ENCODE data around the gene GLG1.
"Not testable (repeated sequence)": the region's sequence is repeated elsewhere in the genome, so short reads cannot be mapped to it uniquely, and the experiment has no call there.

The GLG1 gene

DNA sequence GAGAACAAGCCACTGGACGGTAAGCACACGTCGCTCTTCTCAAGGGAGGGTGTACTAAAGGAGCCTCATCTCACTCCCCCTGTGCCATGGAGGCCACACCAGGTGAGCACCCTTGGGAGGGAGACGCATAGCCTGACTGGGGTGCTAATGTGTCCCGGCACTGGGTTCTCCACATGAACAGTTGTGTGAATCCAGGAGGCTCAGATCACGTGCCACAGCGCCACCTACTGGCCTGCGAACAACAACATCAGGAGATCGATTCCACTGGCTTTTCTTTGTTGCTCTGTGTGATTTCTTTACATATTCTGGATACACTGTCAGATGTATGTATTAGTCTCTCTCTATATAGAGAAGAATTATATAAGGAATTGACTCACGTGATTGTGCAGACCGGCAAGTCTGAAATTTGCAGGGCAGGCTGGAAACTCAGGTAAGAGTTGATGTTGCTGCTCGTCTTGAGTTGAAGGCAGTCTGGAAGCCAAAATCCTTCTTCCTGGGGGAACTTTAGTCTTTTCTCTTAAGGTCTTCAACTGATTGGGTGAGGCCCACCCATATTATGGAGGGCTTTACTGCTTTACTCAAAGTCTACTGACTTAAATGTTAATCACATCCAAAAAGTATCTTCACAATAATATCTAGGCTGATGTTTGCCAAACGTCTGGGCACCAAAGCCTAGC is 176.7 kb downstream of the GLG1 start:
- DNase-seq: peak in 1 of 2 experiments; percentile 22

DNA sequence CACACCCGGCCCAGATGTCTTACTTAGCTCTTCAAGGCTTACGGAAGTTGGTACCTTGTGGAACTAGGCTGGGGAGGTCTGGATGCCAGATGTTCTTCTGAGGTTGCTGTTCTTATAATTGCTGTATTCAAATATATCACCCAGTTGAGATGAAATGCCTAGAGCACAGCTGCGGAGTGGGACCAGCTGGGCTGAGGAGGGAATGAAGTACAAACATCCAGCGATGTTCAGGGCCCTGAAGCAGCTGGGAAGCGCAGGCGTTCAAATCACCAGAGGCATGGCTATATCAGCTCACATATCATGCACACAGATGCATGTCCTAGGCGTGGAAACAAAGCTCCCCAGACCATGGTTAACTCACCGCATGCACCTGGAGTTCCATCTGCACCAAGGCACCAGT is 178.4 kb downstream of the GLG1 start:
- DNase-seq: not testable (repeated sequence)

DNA sequence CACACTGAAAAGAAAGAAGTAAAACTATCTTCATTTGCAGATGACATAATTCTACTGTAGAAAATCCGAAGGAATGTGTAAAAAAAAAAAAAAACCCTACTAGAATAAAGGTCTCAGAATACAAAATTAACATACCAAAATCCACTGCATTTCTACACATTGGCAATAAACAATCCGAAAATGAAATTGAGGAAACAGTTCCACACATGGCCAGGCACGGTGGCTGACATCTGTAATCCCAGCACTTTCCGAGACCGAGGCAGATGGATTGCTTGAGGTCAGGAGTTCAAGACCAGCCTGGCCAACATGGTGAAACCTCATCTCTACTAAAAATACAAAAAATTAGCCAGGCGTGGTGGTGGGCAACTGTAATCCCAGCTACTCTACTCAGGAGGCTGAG is 181.2 kb downstream of the GLG1 start:
- not testable (repeated sequence) for DNase-seq

DNA sequence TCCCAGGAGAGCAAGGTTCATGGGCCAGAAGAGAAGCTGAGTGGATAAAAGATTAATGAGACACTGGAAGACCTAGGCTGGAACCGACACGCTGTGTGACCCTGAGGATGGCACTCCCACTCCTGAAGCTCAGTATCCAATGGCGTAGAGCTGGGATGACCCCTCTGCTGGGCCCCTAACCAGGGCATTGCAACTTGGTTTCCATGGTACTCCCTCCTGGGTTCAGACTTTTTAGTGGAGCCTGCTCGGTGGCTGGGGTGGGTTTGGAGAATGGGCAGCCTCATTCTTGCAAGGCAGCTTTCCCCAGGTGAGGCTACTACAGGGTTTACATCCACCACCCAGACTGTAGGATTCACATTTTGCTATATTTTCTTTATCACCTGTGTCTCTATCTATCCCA is 183.2 kb downstream of the GLG1 start:
- DNase-seq: not testable (repeated sequence)

DNA sequence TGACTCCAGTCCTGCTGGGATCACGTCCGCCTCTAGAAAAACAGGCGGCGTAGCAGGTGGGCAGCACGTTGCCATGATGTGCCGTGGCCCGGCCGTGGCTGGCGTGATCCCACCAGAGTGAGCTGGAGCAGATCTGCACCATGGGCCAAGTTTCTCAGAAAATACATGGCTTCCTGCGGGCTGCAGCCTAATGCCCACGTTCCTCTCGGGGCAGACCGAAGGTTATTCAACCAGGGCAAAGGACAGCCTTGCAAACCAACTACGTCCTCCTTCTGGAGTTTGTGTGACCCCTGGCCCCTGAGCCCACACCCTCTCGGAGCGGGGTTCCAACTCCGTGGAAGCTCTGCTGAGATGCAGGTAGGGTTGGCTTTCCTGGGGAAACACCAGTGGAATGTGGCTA is 184.8 kb downstream of the GLG1 start:
- not testable (repeated sequence) for DNase-seq

GRCh38 chr16:74421482-74421785 is 185.5 kb downstream of the GLG1 start:
- not testable (repeated sequence) for DNase-seq

DNA sequence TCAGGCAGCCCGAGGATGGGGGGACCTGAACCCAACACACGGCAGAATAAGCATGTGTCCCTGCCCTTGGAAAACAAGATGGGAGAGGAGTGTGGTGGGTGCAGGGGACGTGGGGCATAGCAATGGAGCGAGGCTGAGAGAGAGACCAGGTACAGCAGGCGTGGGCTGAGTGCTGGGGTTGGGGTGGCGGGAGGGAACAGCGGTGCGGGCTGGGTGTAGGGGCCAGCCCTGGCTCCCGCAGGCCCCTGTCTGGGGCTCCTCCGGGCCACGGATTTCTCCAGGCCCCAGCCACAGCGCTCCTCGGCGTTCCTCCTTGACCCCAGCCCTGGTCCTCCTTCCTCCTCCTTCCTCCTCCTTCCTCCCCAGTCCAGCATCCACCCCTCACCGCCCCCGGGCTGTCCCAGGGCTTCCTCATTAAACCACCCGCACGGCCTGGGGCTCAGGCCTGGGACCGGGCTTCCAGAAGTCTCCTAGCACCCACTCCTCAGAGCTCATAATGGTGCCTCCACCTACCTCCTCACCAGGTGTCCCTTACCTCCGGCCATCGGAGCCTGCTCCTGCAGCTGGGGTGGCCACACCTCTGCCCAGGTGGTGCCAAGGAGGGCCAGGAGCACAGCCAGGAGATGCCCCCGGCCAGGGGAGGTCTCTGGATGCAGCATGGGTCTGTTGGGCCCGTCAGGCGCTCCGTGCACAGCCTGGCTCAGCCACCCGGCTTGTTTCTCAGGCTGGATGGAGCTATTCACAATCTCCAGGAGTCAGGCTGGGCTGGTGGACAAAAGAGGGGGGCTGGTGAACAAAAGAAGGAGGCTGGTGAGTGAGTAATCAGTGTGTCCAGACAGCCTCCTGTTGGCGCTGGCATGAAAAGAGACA is 186.1 kb downstream of the GLG1 start, which contains the start of gene CLEC18B:
Gene CLEC18B, minus strand, starts transcription at position 867 of the 870 bp plus-strand sequence. Its CDS starts 208 bp downstream, at position 659.
- DNase-seq: not testable (repeated sequence)

GRCh38 chr16:74419811-74420210 is 187.1 kb downstream of the GLG1 start:
- DNase-seq: not testable (repeated sequence)

GRCh38 chr16:74417897-74418296 is 189.0 kb downstream of the GLG1 start:
- not testable (repeated sequence) for DNase-seq

GRCh38 chr16:74413920-74414319 is 193.0 kb downstream of the GLG1 start:
- DNase-seq: not testable (repeated sequence)

GRCh38 chr16:74413485-74413884 is 193.4 kb downstream of the GLG1 start:
- not testable (repeated sequence) for DNase-seq

GRCh38 chr16:74412775-74413390 is 194.0 kb downstream of the GLG1 start:
- not testable (repeated sequence) for DNase-seq

- not testable (repeated sequence) for DNase-seq
Measured at GRCh38 chr16:74412138-74412774, 194.7 kb downstream of the GLG1 start.

DNA sequence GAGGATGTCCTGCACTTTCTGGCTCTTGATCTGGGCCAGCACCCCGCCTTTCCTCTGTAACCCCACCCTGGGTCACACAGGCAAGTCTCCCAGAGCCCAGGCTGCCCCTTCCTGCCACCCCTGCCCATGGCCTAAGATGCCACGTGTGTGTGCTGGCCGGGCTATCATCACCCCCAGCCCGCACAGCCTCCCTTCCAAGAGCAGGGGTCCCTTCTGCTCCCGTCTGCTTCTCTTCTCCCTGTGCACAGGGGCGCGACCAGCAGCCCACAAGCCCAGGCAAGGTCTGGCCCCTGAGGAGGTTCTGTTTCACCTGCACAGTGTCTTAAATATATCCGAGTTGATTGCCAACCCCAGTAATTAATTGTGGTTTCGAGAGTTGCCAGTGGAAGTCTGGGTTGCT is 195.9 kb downstream of the GLG1 start:
- DNase-seq: not testable (repeated sequence)

- DNase-seq: not testable (repeated sequence)
Measured at GRCh38 chr16:74410057-74410957, 196.6 kb downstream of the GLG1 start.

- not testable (repeated sequence) for DNase-seq
Measured at GRCh38 chr16:74409185-74409981, 197.5 kb downstream of the GLG1 start.

- DNase-seq: not testable (repeated sequence)
Measured at GRCh38 chr16:74407362-74407705, 199.6 kb downstream of the GLG1 start.

- not testable (repeated sequence) for DNase-seq
Measured at GRCh38 chr16:74406600-74407361, 200.1 kb downstream of the GLG1 start.

DNA sequence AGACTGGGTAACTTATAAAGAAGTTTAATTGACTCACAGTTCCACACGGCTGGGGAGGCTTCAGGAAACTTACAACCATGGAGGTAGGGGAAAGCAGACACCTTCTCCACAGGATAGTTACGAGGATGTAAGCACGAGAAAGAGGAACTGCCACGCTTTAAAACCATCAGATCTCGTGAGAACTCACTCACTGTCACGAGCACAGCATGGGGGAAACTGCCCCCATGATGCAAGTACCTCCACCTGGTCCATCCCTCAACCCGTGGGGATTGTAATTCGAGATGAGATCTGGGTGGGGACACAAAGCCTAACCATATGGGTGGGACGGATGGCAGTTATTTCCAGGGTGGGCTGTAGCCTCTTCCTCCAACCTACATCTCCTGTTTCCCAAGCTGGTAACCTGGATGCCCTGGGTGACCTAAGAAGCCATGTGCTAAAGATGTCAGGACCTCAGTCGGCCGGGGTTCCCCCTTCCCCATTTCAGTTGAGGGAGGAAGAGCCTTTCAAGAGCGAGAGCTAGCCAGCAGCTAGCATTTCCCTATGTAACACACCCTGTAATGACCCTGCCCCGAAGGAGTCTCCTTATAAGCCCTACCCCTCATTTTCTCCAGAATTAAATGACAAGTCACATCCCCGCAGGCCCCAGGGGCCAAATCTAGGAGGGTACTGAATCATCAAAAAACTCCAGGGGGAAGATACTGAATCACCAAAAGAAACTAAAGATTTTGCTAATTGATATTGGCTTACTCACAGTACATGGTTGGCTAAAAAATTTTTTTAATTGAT is 202.6 kb downstream of the GLG1 start:
- not testable (repeated sequence) for DNase-seq
